WERI-Rb-1 (cell line): ENCODE measurements around the gene OR52K2.

Experiments
- DNase-seq: peaks from one replicate; pipeline ENCODE4 v3.0.0-alpha.2; 2020
- H3K27ac ChIP-seq: fragments of 250-450 bp; sonication (Bioruptor Pico); 2 replicates; pipeline ENCODE4 v1.5.1; 2020; ENCODE audit warnings: mild to moderate bottlenecking, moderate library complexity
- H3K27me3 ChIP-seq: fragments of 250-450 bp; sonication (Bioruptor Pico); 2 replicates; pipeline ENCODE4 v1.5.1; 2021; ENCODE audit warnings: mild to moderate bottlenecking, low read depth, moderate library complexity; ENCODE audit not compliant: insufficient read depth, severe bottlenecking
- H3K36me3 ChIP-seq: fragments of 250-450 bp; sonication (Bioruptor Pico); 2 replicates; pipeline ENCODE4 v1.5.1; 2020; ENCODE audit warnings: mild to moderate bottlenecking, moderate library complexity
- H3K4me3 ChIP-seq: 2 replicates; pipeline ENCODE4 v1.5.1; 2011; ENCODE audit warnings: low read depth, mild to moderate bottlenecking, control low read depth, low read length
- H3K9me3 ChIP-seq: fragments of 250-450 bp; sonication (Bioruptor Pico); 2 replicates; pipeline ENCODE4 v1.5.1; 2021; ENCODE audit warnings: mild to moderate bottlenecking, moderate library complexity; ENCODE audit not compliant: severe bottlenecking
- TF ChIP-seq, protein P1 (sequence below): IDR thresholded peaks from 2 replicates; pipeline ENCODE4 v1.5.1; 2011; ENCODE audit warnings: low read depth, mild to moderate bottlenecking, control low read depth, inconsistent platforms, low read length

The OR52K2 gene

DNA sequence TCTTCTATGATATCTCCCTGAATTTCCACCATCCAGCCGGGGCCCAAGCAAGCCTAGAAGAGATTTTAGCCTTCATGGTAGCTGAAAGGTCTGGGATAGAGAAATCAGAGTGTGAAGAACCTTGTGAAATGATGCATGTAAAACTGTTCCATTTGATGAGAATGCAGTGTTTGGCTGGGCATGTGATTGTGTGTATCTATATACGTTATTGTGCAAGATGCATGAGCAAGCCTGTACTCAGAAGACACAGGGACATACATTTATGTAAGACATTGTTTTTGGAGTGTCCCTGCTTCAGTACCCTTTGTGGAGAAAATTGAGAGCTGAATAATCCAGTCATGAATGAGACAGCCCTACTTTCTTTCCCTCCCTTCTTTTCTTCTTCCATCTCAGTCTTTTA, 15.2 kb upstream of the OR52K2 start:
- H3K4me3 ChIP-seq: no peak overlapping the region
- DNase-seq: no peak
- no peaks in the 10 kb centered on the region for H3K9me3 ChIP-seq
- TF ChIP-seq, protein P1, sequence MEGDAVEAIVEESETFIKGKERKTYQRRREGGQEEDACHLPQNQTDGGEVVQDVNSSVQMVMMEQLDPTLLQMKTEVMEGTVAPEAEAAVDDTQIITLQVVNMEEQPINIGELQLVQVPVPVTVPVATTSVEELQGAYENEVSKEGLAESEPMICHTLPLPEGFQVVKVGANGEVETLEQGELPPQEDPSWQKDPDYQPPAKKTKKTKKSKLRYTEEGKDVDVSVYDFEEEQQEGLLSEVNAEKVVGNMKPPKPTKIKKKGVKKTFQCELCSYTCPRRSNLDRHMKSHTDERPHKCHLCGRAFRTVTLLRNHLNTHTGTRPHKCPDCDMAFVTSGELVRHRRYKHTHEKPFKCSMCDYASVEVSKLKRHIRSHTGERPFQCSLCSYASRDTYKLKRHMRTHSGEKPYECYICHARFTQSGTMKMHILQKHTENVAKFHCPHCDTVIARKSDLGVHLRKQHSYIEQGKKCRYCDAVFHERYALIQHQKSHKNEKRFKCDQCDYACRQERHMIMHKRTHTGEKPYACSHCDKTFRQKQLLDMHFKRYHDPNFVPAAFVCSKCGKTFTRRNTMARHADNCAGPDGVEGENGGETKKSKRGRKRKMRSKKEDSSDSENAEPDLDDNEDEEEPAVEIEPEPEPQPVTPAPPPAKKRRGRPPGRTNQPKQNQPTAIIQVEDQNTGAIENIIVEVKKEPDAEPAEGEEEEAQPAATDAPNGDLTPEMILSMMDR: no peak
- H3K36me3 ChIP-seq: no peaks in the 10 kb centered on the region
- H3K27me3 ChIP-seq: peaks cover 38% of the 10 kb centered on the region
- H3K27ac ChIP-seq: no peak overlapping the region

GRCh38 chr11:4436411-4436810, 12.7 kb upstream of the OR52K2 start:
- H3K4me3 ChIP-seq: no peak overlapping the region
- peaks cover 2% of the 10 kb centered on the region for H3K9me3 ChIP-seq
- H3K27me3 ChIP-seq: peaks cover 19% of the 10 kb centered on the region
- TF ChIP-seq, protein P1: no peak
- no peaks in the 10 kb centered on the region for H3K36me3 ChIP-seq
- DNase-seq: no peak
- H3K27ac ChIP-seq: no peak overlapping the region

GRCh38 chr11:4441515-4441914, 7.6 kb upstream of the OR52K2 start:
- H3K27ac ChIP-seq: no peak overlapping the region
- TF ChIP-seq, protein P1: no peak

DNA sequence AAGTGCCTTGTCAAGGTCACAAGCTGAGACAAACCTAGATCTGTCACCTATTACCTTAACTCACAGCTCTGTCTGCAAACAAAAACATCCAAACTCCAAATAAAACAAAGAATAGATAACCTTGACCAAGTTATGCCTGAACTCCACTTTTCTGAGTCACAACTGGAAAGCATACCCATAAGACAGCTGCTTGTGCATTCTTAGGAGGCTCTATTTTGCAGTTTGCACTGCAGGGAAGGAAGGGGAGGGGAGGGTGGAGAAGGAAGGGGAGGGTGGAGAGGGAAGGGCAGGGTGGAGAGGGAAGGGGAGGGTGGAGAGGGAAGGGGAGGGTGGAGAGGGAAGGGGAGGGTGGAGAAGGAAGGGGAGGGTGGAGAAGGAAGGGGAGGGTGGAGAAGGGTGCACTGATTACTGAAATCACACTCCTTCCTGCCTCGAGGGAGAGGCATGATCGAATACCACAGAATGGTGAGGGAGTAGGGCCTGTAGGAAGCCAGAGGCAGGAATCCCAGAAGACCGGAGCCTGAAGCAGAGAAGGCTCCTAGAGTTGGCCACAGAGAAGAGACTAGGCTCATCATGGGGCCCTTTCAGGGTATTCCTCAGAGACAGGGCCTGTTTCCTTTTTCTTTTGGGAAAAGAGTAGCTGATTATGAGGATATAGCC, 5.7 kb upstream of the OR52K2 start:
- Histone ChIP-seq H3K27ac (no peak overlapping the region), H3K36me3 (no peaks in the 10 kb centered on the region), H3K4me3 (no peak overlapping the region), H3K27me3 (peaks cover 57% of the 10 kb centered on the region), H3K9me3 (peaks cover 2% of the 10 kb centered on the region)
- no peak for DNase-seq
- TF ChIP-seq, protein P1: no peak

More at GRCh38 chr11:4441515-4441914, 7.6 kb upstream of the OR52K2 start:
- H3K36me3 ChIP-seq: no peaks in the 10 kb centered on the region
- peaks cover 2% of the 10 kb centered on the region for H3K9me3 ChIP-seq
- H3K27me3 ChIP-seq: peaks cover 47% of the 10 kb centered on the region
- H3K4me3 ChIP-seq: no peak overlapping the region
- no peak for DNase-seq

GRCh38 chr11:4453118-4453517, 4.0 kb downstream of the OR52K2 start:
- H3K27me3 ChIP-seq: peaks cover 32% of the 10 kb centered on the region
- TF ChIP-seq, protein P1: no peak
- no peaks in the 10 kb centered on the region for H3K9me3 ChIP-seq
- no peaks in the 10 kb centered on the region for H3K36me3 ChIP-seq
- no peak overlapping the region for H3K4me3 ChIP-seq
- no peak overlapping the region for H3K27ac ChIP-seq
- no peak for DNase-seq

- Histone ChIP-seq H3K27me3 (peaks cover 34% of the 10 kb centered on the region), H3K4me3 (no peak overlapping the region), H3K9me3 (no peaks in the 10 kb centered on the region), H3K27ac (no peak overlapping the region), H3K36me3 (no peaks in the 10 kb centered on the region)
- TF ChIP-seq, protein P1: no peak
- DNase-seq: no peak
These were observed 4.9 kb downstream of the OR52K2 start for GRCh38 chr11:4454021-4454420.
